Neural cell (in vitro differentiated cells): ENCODE measurements around the gene CRCP.

Source experiments
- EZH2 ChIP-seq: fragments of 200-600, 300-800 bp; shearing (Covaris generic), sonication (generic); IDR thresholded peaks from 2 replicates; pipeline ENCODE4 v1.6.1; 2014; ENCODE audit warnings: antibody characterized with exemption, low read length, borderline replicate concordance, mild to moderate bottlenecking; ENCODE audit not compliant: insufficient read depth, poor library complexity, severe bottlenecking
- POLR2AphosphoS5 ChIP-seq: IDR thresholded peaks from 2 replicates; pipeline ENCODE4 v1.6.1; 2012

- TF ChIP-seq EZH2, result no peak
- TF ChIP-seq POLR2AphosphoS5, result no peak
Observed at GRCh38 chr7:66173856-66174255, 59.2 kb downstream of the CRCP start.
